H1 (cell line): ENCODE results near the gene PABPC1L. TPM values are rescaled to one million over a fixed set of nuclear protein-coding genes. Genes with fewer than 3 reads are reported as not detected.

Source experiments
- CTCF ChIA-PET: fragments of 300-600 bp; sonication (Branson Sonifier 250); formaldehyde crosslinking; loops from one replicate; lab custom pipeline; 2021; ENCODE audit not compliant: partially characterized antibody; lab: Charles Lee
- POLR2A ChIA-PET: fragments of 300-600 bp; sonication (Branson Sonifier 250); formaldehyde crosslinking; loops from one replicate; lab custom pipeline; 2021; ENCODE audit warnings: inconsistent platforms; ENCODE audit not compliant: partially characterized antibody; lab: Charles Lee
- DNase-seq, 2 experiments: peaks; one replicate each; pipeline versions ENCODE4 v3.0.0 to v3.0.0-alpha.2; 2010 to 2022; ENCODE audit warnings: low spot score in 2 of 2, low read depth in 1 of 2, mixed read lengths in 1 of 2
- FAIRE-seq: peaks from 2 replicates; lab custom pipeline; 2011; peaks lifted over from hg19 to GRCh38; lab: Jason Lieb, UNC
- H2AFZ ChIP-seq: 2 replicates; pipeline ENCODE4 v1.8.1; 2012; ENCODE audit warnings: low read length, inconsistent platforms
- H2AK5ac ChIP-seq: 2 replicates; pipeline ENCODE4 v1.6.1; 2013; ENCODE audit warnings: low read depth, low read length
- H2BK120ac ChIP-seq: replicated peaks from 2 replicates; pipeline ENCODE3; 2013; ENCODE audit warnings: low read depth, low read length, inconsistent platforms
- H2BK12ac ChIP-seq: 2 replicates; pipeline ENCODE4 v1.6.1; 2013; ENCODE audit warnings: low read depth, low read length
- H2BK15ac ChIP-seq: 2 replicates; pipeline ENCODE4 v1.6.1; 2013; ENCODE audit warnings: low read length
- H2BK20ac ChIP-seq: 2 replicates; pipeline ENCODE4 v1.6.1; 2013; ENCODE audit warnings: low read length
- H2BK5ac ChIP-seq: 2 replicates; pipeline ENCODE4 v1.6.1; 2013; ENCODE audit warnings: low read depth, low read length
- H3K14ac ChIP-seq: 2 replicates; pipeline ENCODE4 v1.6.1; 2013; ENCODE audit warnings: inconsistent platforms; ENCODE audit not compliant: insufficient read length
- H3K18ac ChIP-seq: 2 replicates; pipeline ENCODE4 v1.6.1; 2013; ENCODE audit warnings: low read length; ENCODE audit errors: extremely low read depth
- H3K23ac ChIP-seq: 2 replicates; pipeline ENCODE4 v1.6.1; 2013; ENCODE audit warnings: inconsistent platforms; ENCODE audit not compliant: insufficient read length
- H3K23me2 ChIP-seq: 2 replicates; pipeline ENCODE4 v1.6.1; 2013; ENCODE audit warnings: low read depth, low read length
- H3K27ac ChIP-seq: 2 replicates; pipeline ENCODE4 v1.6.1; 2011; ENCODE audit warnings: low read depth, low read length, inconsistent platforms
- H3K27me3 ChIP-seq, 4 experiments: replicated peaks in 1 of 4; 1 replicate in 1 of 4; 2 replicates in 3 of 4; pipeline versions ENCODE4 v1.6.1 to v1.8.1; 2011 to 2013; ENCODE audit warnings: low read length in 3 of 4, mild to moderate bottlenecking in 3 of 4, inconsistent platforms in 2 of 4, mixed read lengths in 2 of 4, moderate library complexity in 1 of 4; ENCODE audit not compliant: control insufficient read depth in 3 of 4, insufficient read depth in 3 of 4; ENCODE audit errors: extremely low read depth in 1 of 4
- H3K36me3 ChIP-seq, 4 experiments: 2 replicates each; pipeline versions ENCODE4 v1.6.1 to v1.8.1; 2011 to 2013; ENCODE audit warnings: mild to moderate bottlenecking in 4 of 4, low read length in 3 of 4, moderate library complexity in 2 of 4, control low read depth in 1 of 4, inconsistent platforms in 1 of 4; ENCODE audit not compliant: insufficient read depth in 4 of 4, control insufficient read depth in 2 of 4
- H3K4ac ChIP-seq: replicated peaks from 2 replicates; pipeline ENCODE3; 2013; ENCODE audit warnings: low read length, low read depth, mixed read lengths, inconsistent platforms; ENCODE audit not compliant: insufficient read length
- H3K4me1 ChIP-seq, 4 experiments: replicated peaks in 1 of 4; 1 replicate in 1 of 4; 2 replicates in 3 of 4; pipeline versions ENCODE4 v1.6.1 to v1.8.1; 2011 to 2013; ENCODE audit warnings: low read length in 3 of 4, inconsistent platforms in 2 of 4, mixed read lengths in 1 of 4; ENCODE audit not compliant: insufficient read depth in 4 of 4, control insufficient read depth in 3 of 4
- H3K4me2 ChIP-seq, 2 experiments: 2 replicates each; pipeline versions ENCODE4 v1.6.1 to v1.8.1; 2011 to 2013; ENCODE audit warnings: low read depth in 2 of 2, low read length in 2 of 2, control low read depth in 1 of 2, inconsistent platforms in 1 of 2, mild to moderate bottlenecking in 1 of 2; ENCODE audit not compliant: insufficient read depth in 1 of 2
- H3K4me3 ChIP-seq, 4 experiments: fragments of 200-600, 300-600 bp in 1 of 4; sonication (generic), shearing (Covaris generic), sonication (Bioruptor Twin) in 1 of 4; 2 replicates each; pipeline versions ENCODE4 v1.5.1 to v1.8.1; 2011 to 2016; ENCODE audit warnings: low read length in 4 of 4, low read depth in 3 of 4, control low read depth in 2 of 4, inconsistent platforms in 2 of 4, mild to moderate bottlenecking in 2 of 4, mixed read lengths in 1 of 4, moderate library complexity in 1 of 4; ENCODE audit not compliant: insufficient read depth in 2 of 4; ENCODE audit errors: extremely low read depth in 1 of 4
- H3K56ac ChIP-seq: replicated peaks from 2 replicates; pipeline ENCODE3; 2013; ENCODE audit warnings: low read depth, mild to moderate bottlenecking, mixed read lengths, low read length, inconsistent platforms; ENCODE audit not compliant: insufficient read length
- H3K79me1 ChIP-seq: 2 replicates; pipeline ENCODE4 v1.6.1; 2013; ENCODE audit warnings: low read depth, low read length, control low read depth
- H3K79me2 ChIP-seq, 2 experiments: 2 replicates each; pipeline versions ENCODE4 v1.6.1 to v1.8.1; 2012 to 2013; ENCODE audit warnings: low read length in 2 of 2, mild to moderate bottlenecking in 2 of 2, inconsistent platforms in 1 of 2; ENCODE audit not compliant: insufficient read depth in 2 of 2, control insufficient read depth in 1 of 2
- H3K9ac ChIP-seq, 4 experiments: replicated peaks in 1 of 4; 1 replicate in 1 of 4; 2 replicates in 3 of 4; pipeline versions ENCODE4 v1.6.1 to v1.8.1; 2011 to 2013; ENCODE audit warnings: low read depth in 3 of 4, low read length in 3 of 4, control low read depth in 2 of 4, mild to moderate bottlenecking in 2 of 4, moderate library complexity in 2 of 4, inconsistent platforms in 1 of 4; ENCODE audit errors: extremely low read depth in 1 of 4
- H3K9me3 ChIP-seq, 2 experiments: 2 replicates each; pipeline versions ENCODE4 v1.6.1 to v1.8.1; 2012 to 2013; ENCODE audit warnings: mild to moderate bottlenecking in 2 of 2, moderate library complexity in 2 of 2, control low read depth in 1 of 2, inconsistent platforms in 1 of 2, low read depth in 1 of 2, low read length in 1 of 2, mixed read lengths in 1 of 2; ENCODE audit not compliant: insufficient read depth in 2 of 2
- H4K20me1 ChIP-seq, 2 experiments: replicated peaks in 1 of 2; 2 replicates each; pipeline versions ENCODE3 to v1.8.1; 2011 to 2013; ENCODE audit warnings: inconsistent platforms in 2 of 2, low read length in 2 of 2, mild to moderate bottlenecking in 1 of 2; ENCODE audit not compliant: insufficient read depth in 2 of 2, control insufficient read depth in 1 of 2
- H4K5ac ChIP-seq: 2 replicates; pipeline ENCODE4 v1.6.1; 2013; ENCODE audit warnings: low read length, low read depth, mixed read lengths, inconsistent platforms; ENCODE audit not compliant: insufficient read length
- H4K8ac ChIP-seq: 2 replicates; pipeline ENCODE4 v1.8.0; 2013; ENCODE audit warnings: mild to moderate bottlenecking, moderate library complexity, low read length, inconsistent platforms; ENCODE audit not compliant: insufficient read depth; ENCODE audit errors: extremely low read depth
- H4K91ac ChIP-seq: replicated peaks from 2 replicates; pipeline ENCODE3; 2013; ENCODE audit warnings: low read length, mixed read lengths, inconsistent platforms; ENCODE audit not compliant: insufficient read length
- ASH2L ChIP-seq: fragments of 200-600, 300-600 bp; sonication (generic); IDR thresholded peaks from one replicate; pipeline ENCODE4 v1.7.1; 2017; ENCODE audit warnings: low read length
- ATF2 ChIP-seq: IDR thresholded peaks from 2 replicates; pipeline ENCODE4 v1.6.1; 2012; ENCODE audit warnings: low read length, inconsistent platforms
- HDAC6 ChIP-seq: IDR thresholded peaks from one replicate; pipeline ENCODE4 v1.7.1; 2012; ENCODE audit warnings: low read depth, mild to moderate bottlenecking, inconsistent platforms, low read length, moderate library complexity
- SP2 ChIP-seq: IDR thresholded peaks from 2 replicates; pipeline ENCODE4 v1.6.1; 2012; ENCODE audit warnings: mild to moderate bottlenecking, low read length, inconsistent platforms
- SRF ChIP-seq: IDR thresholded peaks from 2 replicates; pipeline ENCODE4 v1.6.1; 2011; ENCODE audit warnings: mild to moderate bottlenecking, low read depth, low read length, moderate library complexity
- WGBS, 2 experiments: shearing (Covaris generic) in 1 of 2; methylation state at CpG; one replicate each; pipeline versions ENCODE4 v1.1.6 to v1.1.7; 2013 to 2015; ENCODE audit warnings: low lambda C conversion rate in 2 of 2, mixed read lengths in 2 of 2, inconsistent platforms in 1 of 2, low coverage in 1 of 2, missing lambda C conversion rate in 1 of 2; ENCODE audit not compliant: insufficient replicate concordance in 2 of 2, insufficient coverage in 1 of 2, insufficient read length in 1 of 2; ENCODE audit errors: extremely low coverage in 1 of 2, missing lambda C conversion rate in 1 of 2; 5-methylcytosine and 5-hydroxymethylcytosine counted together
- polyA plus RNA-seq, 7 experiments: library from polyadenylated mRNA; depleted of rRNA in 3 of 7; stranded (reverse) in 5 of 7; unstranded in 2 of 7; fragments of >200 nt in 5 of 7; fragments of 200-250 nt in 2 of 7; gene quantifications; 1 replicate in 5 of 7; 2 replicates in 1 of 7; 4 replicates in 1 of 7; pipeline versions ENCODE4 v1.2.1 to v1.2.3, GENCODE V29; 2011 to 2013; ENCODE audit warnings: missing spikeins in 2 of 7, mixed read lengths in 2 of 7
- total RNA-seq: library from RNA; stranded (reverse); fragmentation: NEBNext Ultra II Directional; extraction: Animal tissue kit (Norgen Biotek cat#: 25700); gene quantifications from 2 replicates; pipeline ENCODE4 v1.2.1, GENCODE V29; 2021

The PABPC1L gene
- total and polyA plus RNA-seq, 2 of the 8 experiments (the other 6 are each of a cell fraction or from before 2014, with no cell fraction given), result 61.1 to 108 TPM

- no peaks in the 10 kb centered on the region for H3K36me3 ChIP-seq
- ChIA-PET CTCF (interaction anchor here (0.8 to 5.3 kb wide), 7 partner anchors 9 to 138 kb away, joined by 3 to 97 read pairs (median 4); partner anchors contain the start of gene KCNK15), POLR2A (no interaction called here)
- no peak overlapping the region for H3K14ac ChIP-seq
- H3K56ac ChIP-seq, result no peak overlapping the region
- H2AK5ac ChIP-seq, result no peak overlapping the region
- no peak overlapping the region for H3K18ac ChIP-seq
- H4K20me1 ChIP-seq, result no peaks in the 10 kb centered on the region
- H3K27me3 ChIP-seq, result no peaks in the 10 kb centered on the region
- H4K8ac ChIP-seq, result no peak overlapping the region
- H3K79me2 ChIP-seq, result no peaks in the 10 kb centered on the region
- H4K5ac ChIP-seq, result no peak overlapping the region
- no peaks in the 10 kb centered on the region for H3K4me1 ChIP-seq
- no peak overlapping the region for H2BK5ac ChIP-seq
- H3K79me1 ChIP-seq, result no peaks in the 10 kb centered on the region
- no peak overlapping the region for H2BK15ac ChIP-seq
- DNase-seq (no peak), FAIRE-seq (no peak)
- H3K4me2 ChIP-seq, result no peak overlapping the region
- H3K27ac ChIP-seq, result no peak overlapping the region
- WGBS, 2 experiments, result 71% methylated on average over 5 of the region's 5 CpGs; no CpG with 5 or more reads in 1 of the 2 experiments
- no peak overlapping the region for H3K9ac ChIP-seq
- H3K23ac ChIP-seq, result no peak overlapping the region
- no peak overlapping the region for H2AFZ ChIP-seq
- no peak overlapping the region for H4K91ac ChIP-seq
- H3K9me3 ChIP-seq, result no peaks in the 10 kb centered on the region
- no peak overlapping the region for H2BK12ac ChIP-seq
- H2BK20ac ChIP-seq, result no peak overlapping the region
- no peak overlapping the region for H3K4me3 ChIP-seq
- no peak overlapping the region for H3K4ac ChIP-seq
- H3K23me2 ChIP-seq, result no peaks in the 10 kb centered on the region
- no peak overlapping the region for H2BK120ac ChIP-seq
- TF ChIP-seq SRF, result no peak
- no peak for TF ChIP-seq ATF2
- no peak for TF ChIP-seq HDAC6
- TF ChIP-seq SP2, result no peak
- no peak for TF ChIP-seq ASH2L
- TF ChIP-seq, all 59 proteins: peak for 0
These were observed 40.4 kb upstream of the PABPC1L start for GRCh38 chr20:44869471-44869870.
